PC-9 (cell line): Measurements from ENCODE around the gene MNS1. TPM values are rescaled to one million over a fixed set of nuclear protein-coding genes. Genes with fewer than 3 reads are reported as not detected.

Source experiments
- Bru-seq: library from RNA; stranded (reverse); fragments of 400-500 nt; gene quantifications from one replicate; lab custom pipeline; 2021; lab: Mats Ljungman, UMichigan
- BruChase-seq, 2 experiments: library from RNA; stranded (reverse); fragments of 400-500 nt; gene quantifications; one replicate each; lab custom pipeline; 2021; lab: Mats Ljungman, UMichigan
- BruUV-seq: library from RNA; stranded (reverse); fragments of 400-500 nt; replicated peaks from 2 replicates; lab custom pipeline; 2021; lab: Mats Ljungman, UMichigan
- CTCF ChIA-PET: fragments of 300-600 bp; sonication (Branson Sonifier 250); formaldehyde crosslinking; loops from one replicate; lab custom pipeline; 2022; ENCODE audit warnings: antibody characterized with exemption; lab: Charles Lee
- POLR2A ChIA-PET: fragments of 300-600 bp; sonication (Branson Sonifier 250); formaldehyde crosslinking; loops from one replicate; lab custom pipeline; 2022; ENCODE audit warnings: antibody characterized with exemption; ENCODE audit not compliant: unreplicated experiment; lab: Charles Lee
- DNase-seq, 2 experiments: peaks; one replicate each; pipeline versions ENCODE4 v3.0.0 to v3.0.0-alpha.2; 2015 to 2022; ENCODE audit warnings: mixed read lengths in 1 of 2
- H2AFZ ChIP-seq: fragments of 200-600 bp; sonication (generic); 2 replicates; pipeline ENCODE4 v1.8.1; 2017; ENCODE audit warnings: antibody characterized with exemption
- H3F3A ChIP-seq: fragments of 200-600 bp; sonication (generic); 2 replicates; pipeline ENCODE4 v1.8.1; 2017; ENCODE audit warnings: antibody characterized with exemption, mild to moderate bottlenecking, low read depth; ENCODE audit not compliant: insufficient read depth
- H3K27ac ChIP-seq: fragments of 200-600 bp; sonication (generic); 2 replicates; pipeline ENCODE4 v1.6.1; 2016; ENCODE audit warnings: mixed run types
- H3K27me3 ChIP-seq: fragments of 200-600 bp; sonication (generic); 2 replicates; pipeline ENCODE4 v1.6.1; 2016; ENCODE audit warnings: low read depth, mixed run types; ENCODE audit not compliant: insufficient read depth
- H3K36me3 ChIP-seq: fragments of 200-600 bp; sonication (generic); 2 replicates; pipeline ENCODE4 v1.6.1; 2016; ENCODE audit warnings: low read depth, mixed run types
- H3K4me1 ChIP-seq: fragments of 200-600 bp; sonication (generic); replicated peaks from 2 replicates; pipeline ENCODE4 v1.6.1; 2016; ENCODE audit warnings: mixed run types; ENCODE audit not compliant: insufficient read depth
- H3K4me2 ChIP-seq: fragments of 200-600 bp; sonication (generic); 2 replicates; pipeline ENCODE4 v1.6.1; 2017; ENCODE audit warnings: mixed run types
- H3K4me3 ChIP-seq: fragments of 200-600 bp; sonication (generic); 2 replicates; pipeline ENCODE4 v1.6.1; 2016; ENCODE audit warnings: mixed run types
- H3K79me2 ChIP-seq: fragments of 200-600 bp; sonication (generic); 2 replicates; pipeline ENCODE4 v1.6.1; 2017; ENCODE audit warnings: low read depth, mixed run types
- H3K9me2 ChIP-seq: fragments of 200-600 bp; sonication (generic); 2 replicates; pipeline ENCODE4 v1.8.1; 2017; ENCODE audit warnings: mild to moderate bottlenecking; ENCODE audit not compliant: insufficient read depth
- H3K9me3 ChIP-seq: fragments of 200-600 bp; sonication (generic); 2 replicates; pipeline ENCODE4 v1.8.1; 2016; ENCODE audit warnings: low read depth; ENCODE audit not compliant: insufficient read depth
- H4K20me1 ChIP-seq: fragments of 200-600 bp; sonication (generic); 2 replicates; pipeline ENCODE4 v1.8.1; 2017; ENCODE audit not compliant: insufficient read depth
- EZH2 ChIP-seq: fragments of 200-600 bp; sonication (generic); IDR thresholded peaks from 2 replicates; pipeline ENCODE4 v1.8.0; 2017; ENCODE audit warnings: antibody characterized with exemption, low read depth
- intact Hi-C: fragments of 100-400 bp; cut with micrococcal nuclease; formaldehyde crosslinking; loops from one replicate; pipeline ENCODE4 v1.10.0; 2022; ENCODE audit not compliant: unreplicated experiment
- long read RNA-seq: library from polyadenylated mRNA; stranded (forward); transcript quantifications from one replicate; pipeline ENCODE4 v2.0.0, GENCODE V29; 2022
- total RNA-seq: library from RNA; stranded (reverse); gene quantifications from 2 replicates; pipeline ENCODE4 v1.2.3, GENCODE V29; 2021
- TF ChIP-seq, protein P1 (sequence below): fragments of 200-600 bp; sonication (generic); conservative IDR thresholded peaks from 2 replicates; pipeline ENCODE4 v1.6.1; 2017; ENCODE audit warnings: mixed run types, antibody characterized with exemption, mild to moderate bottlenecking, moderate library complexity

The MNS1 gene, protein sequence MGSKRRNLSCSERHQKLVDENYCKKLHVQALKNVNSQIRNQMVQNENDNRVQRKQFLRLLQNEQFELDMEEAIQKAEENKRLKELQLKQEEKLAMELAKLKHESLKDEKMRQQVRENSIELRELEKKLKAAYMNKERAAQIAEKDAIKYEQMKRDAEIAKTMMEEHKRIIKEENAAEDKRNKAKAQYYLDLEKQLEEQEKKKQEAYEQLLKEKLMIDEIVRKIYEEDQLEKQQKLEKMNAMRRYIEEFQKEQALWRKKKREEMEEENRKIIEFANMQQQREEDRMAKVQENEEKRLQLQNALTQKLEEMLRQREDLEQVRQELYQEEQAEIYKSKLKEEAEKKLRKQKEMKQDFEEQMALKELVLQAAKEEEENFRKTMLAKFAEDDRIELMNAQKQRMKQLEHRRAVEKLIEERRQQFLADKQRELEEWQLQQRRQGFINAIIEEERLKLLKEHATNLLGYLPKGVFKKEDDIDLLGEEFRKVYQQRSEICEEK
- total RNA-seq (9.7 and 16.2 TPM in 2 replicates), Bru-seq, nascent RNA (percentile 65 among the genes with signal in this experiment), BruChase-seq, experiment 1, labeled RNA remaining after a 2-hour chase (percentile 52 among the genes with signal in this experiment), BruChase-seq, experiment 2, labeled RNA remaining after a 6-hour chase (percentile 56 among the genes with signal in this experiment)
- long read RNA-seq, transcript MNS1-201 (10 exons, 2,023 nt) = major isoform, 28 of 36 reads
- long read RNA-seq, partial matches to known transcripts = 3 of 36 reads
- long read RNA-seq, other reads (novel, unspliced or antisense) = 5 of 36 reads

DNA sequence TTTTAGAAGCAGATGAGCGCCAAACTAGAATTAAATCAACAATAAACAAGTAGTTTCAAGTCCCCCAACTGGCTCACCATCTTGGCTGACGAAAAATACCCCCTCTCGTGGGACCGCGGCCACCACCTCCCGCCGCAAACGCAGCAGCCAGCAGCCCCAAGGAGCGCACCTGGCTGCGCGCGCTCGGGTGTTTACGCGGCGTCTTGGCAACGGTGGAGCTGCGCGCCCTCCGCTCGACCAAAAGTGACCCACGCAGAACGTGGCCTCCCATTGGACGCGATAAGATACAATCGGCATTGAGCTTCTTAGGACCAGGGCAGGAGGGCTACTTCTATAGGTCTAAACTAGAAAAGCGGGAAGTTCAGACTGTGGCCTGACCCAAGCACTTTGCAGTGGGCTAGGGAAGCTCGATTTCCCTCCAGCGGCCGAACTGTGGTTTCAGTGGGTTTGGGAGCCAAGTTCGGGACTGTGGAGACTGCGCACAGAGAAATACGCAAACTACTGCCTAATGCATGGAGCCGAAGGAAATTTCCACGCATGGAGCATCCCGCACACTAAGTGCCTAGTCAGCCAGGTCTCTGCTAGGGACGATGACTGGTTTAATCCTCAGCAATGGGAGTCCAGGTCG lies at the start of gene MNS1:
Gene MNS1 (minus strand): TSS at position 245 of the 628 bp plus-strand sequence. CDS start 165 bp downstream, at position 80.
- peak within 1 kb of the TSS; percentile 77 for H3K4me2 ChIP-seq

DNA sequence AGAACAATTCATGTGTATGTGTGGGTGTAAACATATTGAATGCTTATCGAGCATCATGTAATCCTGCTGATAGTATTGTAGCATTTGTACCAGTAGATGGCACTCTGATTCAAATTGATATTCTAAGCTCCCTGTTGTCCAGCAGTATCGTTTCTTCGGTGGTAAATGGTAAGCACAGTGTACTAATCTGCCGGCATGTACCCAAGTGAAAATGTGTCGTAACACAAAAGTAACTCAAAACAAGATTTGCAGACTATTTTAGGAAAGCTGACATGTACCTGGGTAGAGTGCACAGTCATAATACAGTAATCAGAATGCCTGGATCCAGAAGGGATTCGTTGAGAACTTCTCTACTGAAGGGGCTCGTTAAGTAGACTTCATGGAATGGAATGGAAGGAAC lies 31.7 kb upstream of the MNS1 start:
- Histone ChIP-seq H3K27me3 (no peaks in the 10 kb centered on the region), H2AFZ (no peak overlapping the region), H3K36me3 (no peaks in the 10 kb centered on the region), H3K9me3 (no peaks in the 10 kb centered on the region), H3F3A (no peaks in the 10 kb centered on the region), H3K4me3 (no peak overlapping the region), H3K4me1 (no peaks in the 10 kb centered on the region; the same call in 1 of the 2 replicates), H3K4me2 (peak overlapping the region; percentile 49), H3K79me2 (no peaks in the 10 kb centered on the region), H4K20me1 (no peaks in the 10 kb centered on the region), H3K9me2 (no peaks in the 10 kb centered on the region), H3K27ac (no peak overlapping the region)
- intact Hi-C loops = loop anchor here (1.0 to 10.0 kb wide), 4 partner anchors 388 to 1046 kb away; no protein-coding TSS in a partner anchor
- DNase-seq = no peak
- ChIA-PET POLR2A (no interaction called here), CTCF (interaction anchor here (0.6 to 1.5 kb wide), 7 partner anchors 234 to 1685 kb away, joined by 3 to 8 read pairs (median 4); no protein-coding TSS in a partner anchor)
- no TSS peak for BruUV-seq
- TF ChIP-seq, protein P1, sequence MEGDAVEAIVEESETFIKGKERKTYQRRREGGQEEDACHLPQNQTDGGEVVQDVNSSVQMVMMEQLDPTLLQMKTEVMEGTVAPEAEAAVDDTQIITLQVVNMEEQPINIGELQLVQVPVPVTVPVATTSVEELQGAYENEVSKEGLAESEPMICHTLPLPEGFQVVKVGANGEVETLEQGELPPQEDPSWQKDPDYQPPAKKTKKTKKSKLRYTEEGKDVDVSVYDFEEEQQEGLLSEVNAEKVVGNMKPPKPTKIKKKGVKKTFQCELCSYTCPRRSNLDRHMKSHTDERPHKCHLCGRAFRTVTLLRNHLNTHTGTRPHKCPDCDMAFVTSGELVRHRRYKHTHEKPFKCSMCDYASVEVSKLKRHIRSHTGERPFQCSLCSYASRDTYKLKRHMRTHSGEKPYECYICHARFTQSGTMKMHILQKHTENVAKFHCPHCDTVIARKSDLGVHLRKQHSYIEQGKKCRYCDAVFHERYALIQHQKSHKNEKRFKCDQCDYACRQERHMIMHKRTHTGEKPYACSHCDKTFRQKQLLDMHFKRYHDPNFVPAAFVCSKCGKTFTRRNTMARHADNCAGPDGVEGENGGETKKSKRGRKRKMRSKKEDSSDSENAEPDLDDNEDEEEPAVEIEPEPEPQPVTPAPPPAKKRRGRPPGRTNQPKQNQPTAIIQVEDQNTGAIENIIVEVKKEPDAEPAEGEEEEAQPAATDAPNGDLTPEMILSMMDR = peak; percentile 66
- TF ChIP-seq EZH2 = no peak

More for the DNA sequence above, at the start of gene MNS1:
- peak within 1 kb of the TSS; percentile 92 for H2AFZ ChIP-seq
- intact Hi-C loops = no loop called here
- peak; percentile 87 to 92 for DNase-seq
- no peaks in the 10 kb centered on the region for H3K27me3 ChIP-seq
- H3K79me2 ChIP-seq = no peaks in the 10 kb centered on the region
- no peak within 1 kb of the TSS for H3K27ac ChIP-seq
- H3K4me3 ChIP-seq = peak within 1 kb of the TSS; percentile 63
- POLR2A ChIA-PET = interaction anchor here (0.5 to 0.7 kb wide), 2 partner anchors 17 to 221 kb away, joined by 3 to 7 read pairs; no protein-coding TSS in a partner anchor
- H3K9me2 ChIP-seq = no peaks in the 10 kb centered on the region
- no peaks in the 10 kb centered on the region for H3F3A ChIP-seq
- TF ChIP-seq EZH2 = no peak
- TF ChIP-seq, protein P1 = no peak
- CTCF ChIA-PET = interaction anchor here (1.1 kb wide), 1 partner anchor 26 kb away, joined by 3 read pairs; no protein-coding TSS in a partner anchor
- no peaks in the 10 kb centered on the region for H3K36me3 ChIP-seq
- no peaks in the 10 kb centered on the region for H4K20me1 ChIP-seq
- H3K9me3 ChIP-seq = no peaks in the 10 kb centered on the region
- peaks cover 5% of the 10 kb centered on the region; the same call in 1 of the 2 replicates for H3K4me1 ChIP-seq
- BruUV-seq = no TSS peak
